HL-60 (cell line): ENCODE results near the gene TTC12.

Experiments used
- DNase-seq, 2 experiments: peaks; one replicate each; pipeline ENCODE4 v3.0.0-alpha.2; 2010 to 2020; ENCODE audit warnings: low read depth in 1 of 2, low spot score in 1 of 2
- H3K27ac ChIP-seq: fragments of 250-450 bp; sonication (Bioruptor Pico); replicated peaks from 2 replicates; pipeline ENCODE4 v1.5.1; 2020; ENCODE audit warnings: mild to moderate bottlenecking, moderate library complexity
- H3K27me3 ChIP-seq: fragments of 250-450 bp; sonication (Bioruptor Pico); 2 replicates; pipeline ENCODE4 v1.5.1; 2021; ENCODE audit warnings: mild to moderate bottlenecking, moderate library complexity; ENCODE audit not compliant: insufficient read depth, poor library complexity, severe bottlenecking
- H3K4me3 ChIP-seq: replicated peaks from 2 replicates; pipeline ENCODE4 v1.5.1; 2011; ENCODE audit warnings: mild to moderate bottlenecking, control low read depth, low read length; ENCODE audit not compliant: insufficient read depth
- GABPA ChIP-seq: IDR thresholded peaks from 2 replicates; pipeline ENCODE4 v1.6.1; 2012; ENCODE audit warnings: low read depth
- POLR2AphosphoS5 ChIP-seq: IDR thresholded peaks from 2 replicates; pipeline ENCODE4 v1.6.1; 2012; ENCODE audit warnings: low read depth
- SPI1 ChIP-seq: IDR thresholded peaks from 2 replicates; pipeline ENCODE4 v1.6.1; 2012; ENCODE audit warnings: low read depth, mild to moderate bottlenecking, borderline replicate concordance
- TF ChIP-seq, protein P1 (sequence below): IDR thresholded peaks from one replicate; pipeline ENCODE4 v1.5.1; 2011; ENCODE audit warnings: low read length, control low read depth, inconsistent platforms; ENCODE audit not compliant: insufficient read depth
- TF ChIP-seq, protein P2 (sequence below): IDR thresholded peaks from 2 replicates; pipeline ENCODE4 v1.6.1; 2012; ENCODE audit warnings: low read depth; ENCODE audit not compliant: insufficient replicate concordance

Gene TTC12

DNA sequence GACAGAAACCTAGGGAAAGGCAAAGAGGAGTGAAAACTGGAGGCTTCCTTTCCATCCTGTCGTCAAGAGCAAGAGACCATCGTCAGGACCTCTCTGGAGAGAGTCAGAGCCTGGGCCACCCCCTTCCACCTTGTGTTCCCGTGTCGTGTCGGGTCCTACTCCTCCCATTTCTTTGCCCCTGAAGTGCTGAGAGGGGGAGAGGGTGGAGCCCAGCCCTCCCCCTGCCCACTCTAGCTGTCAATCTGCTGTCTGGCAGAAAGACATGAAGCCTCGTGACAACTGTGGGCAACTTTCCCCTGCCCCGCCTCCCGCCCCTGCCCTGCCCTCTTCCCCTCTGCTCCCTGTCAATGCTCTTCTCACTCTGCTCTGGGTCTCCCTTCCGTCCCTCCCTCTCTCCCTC lies 93.8 kb downstream of the TTC12 start:
- H3K4me3 ChIP-seq: no peak overlapping the region
- H3K27ac ChIP-seq: no peak overlapping the region
- H3K27me3 ChIP-seq: no peaks in the 10 kb centered on the region
- no peak for DNase-seq
- TF ChIP-seq, protein P1, sequence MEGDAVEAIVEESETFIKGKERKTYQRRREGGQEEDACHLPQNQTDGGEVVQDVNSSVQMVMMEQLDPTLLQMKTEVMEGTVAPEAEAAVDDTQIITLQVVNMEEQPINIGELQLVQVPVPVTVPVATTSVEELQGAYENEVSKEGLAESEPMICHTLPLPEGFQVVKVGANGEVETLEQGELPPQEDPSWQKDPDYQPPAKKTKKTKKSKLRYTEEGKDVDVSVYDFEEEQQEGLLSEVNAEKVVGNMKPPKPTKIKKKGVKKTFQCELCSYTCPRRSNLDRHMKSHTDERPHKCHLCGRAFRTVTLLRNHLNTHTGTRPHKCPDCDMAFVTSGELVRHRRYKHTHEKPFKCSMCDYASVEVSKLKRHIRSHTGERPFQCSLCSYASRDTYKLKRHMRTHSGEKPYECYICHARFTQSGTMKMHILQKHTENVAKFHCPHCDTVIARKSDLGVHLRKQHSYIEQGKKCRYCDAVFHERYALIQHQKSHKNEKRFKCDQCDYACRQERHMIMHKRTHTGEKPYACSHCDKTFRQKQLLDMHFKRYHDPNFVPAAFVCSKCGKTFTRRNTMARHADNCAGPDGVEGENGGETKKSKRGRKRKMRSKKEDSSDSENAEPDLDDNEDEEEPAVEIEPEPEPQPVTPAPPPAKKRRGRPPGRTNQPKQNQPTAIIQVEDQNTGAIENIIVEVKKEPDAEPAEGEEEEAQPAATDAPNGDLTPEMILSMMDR: no peak
- TF ChIP-seq GABPA (no peak), SPI1 (no peak), POLR2AphosphoS5 (no peak)
- TF ChIP-seq, protein P2, sequence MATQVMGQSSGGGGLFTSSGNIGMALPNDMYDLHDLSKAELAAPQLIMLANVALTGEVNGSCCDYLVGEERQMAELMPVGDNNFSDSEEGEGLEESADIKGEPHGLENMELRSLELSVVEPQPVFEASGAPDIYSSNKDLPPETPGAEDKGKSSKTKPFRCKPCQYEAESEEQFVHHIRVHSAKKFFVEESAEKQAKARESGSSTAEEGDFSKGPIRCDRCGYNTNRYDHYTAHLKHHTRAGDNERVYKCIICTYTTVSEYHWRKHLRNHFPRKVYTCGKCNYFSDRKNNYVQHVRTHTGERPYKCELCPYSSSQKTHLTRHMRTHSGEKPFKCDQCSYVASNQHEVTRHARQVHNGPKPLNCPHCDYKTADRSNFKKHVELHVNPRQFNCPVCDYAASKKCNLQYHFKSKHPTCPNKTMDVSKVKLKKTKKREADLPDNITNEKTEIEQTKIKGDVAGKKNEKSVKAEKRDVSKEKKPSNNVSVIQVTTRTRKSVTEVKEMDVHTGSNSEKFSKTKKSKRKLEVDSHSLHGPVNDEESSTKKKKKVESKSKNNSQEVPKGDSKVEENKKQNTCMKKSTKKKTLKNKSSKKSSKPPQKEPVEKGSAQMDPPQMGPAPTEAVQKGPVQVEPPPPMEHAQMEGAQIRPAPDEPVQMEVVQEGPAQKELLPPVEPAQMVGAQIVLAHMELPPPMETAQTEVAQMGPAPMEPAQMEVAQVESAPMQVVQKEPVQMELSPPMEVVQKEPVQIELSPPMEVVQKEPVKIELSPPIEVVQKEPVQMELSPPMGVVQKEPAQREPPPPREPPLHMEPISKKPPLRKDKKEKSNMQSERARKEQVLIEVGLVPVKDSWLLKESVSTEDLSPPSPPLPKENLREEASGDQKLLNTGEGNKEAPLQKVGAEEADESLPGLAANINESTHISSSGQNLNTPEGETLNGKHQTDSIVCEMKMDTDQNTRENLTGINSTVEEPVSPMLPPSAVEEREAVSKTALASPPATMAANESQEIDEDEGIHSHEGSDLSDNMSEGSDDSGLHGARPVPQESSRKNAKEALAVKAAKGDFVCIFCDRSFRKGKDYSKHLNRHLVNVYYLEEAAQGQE: no peak

DNA sequence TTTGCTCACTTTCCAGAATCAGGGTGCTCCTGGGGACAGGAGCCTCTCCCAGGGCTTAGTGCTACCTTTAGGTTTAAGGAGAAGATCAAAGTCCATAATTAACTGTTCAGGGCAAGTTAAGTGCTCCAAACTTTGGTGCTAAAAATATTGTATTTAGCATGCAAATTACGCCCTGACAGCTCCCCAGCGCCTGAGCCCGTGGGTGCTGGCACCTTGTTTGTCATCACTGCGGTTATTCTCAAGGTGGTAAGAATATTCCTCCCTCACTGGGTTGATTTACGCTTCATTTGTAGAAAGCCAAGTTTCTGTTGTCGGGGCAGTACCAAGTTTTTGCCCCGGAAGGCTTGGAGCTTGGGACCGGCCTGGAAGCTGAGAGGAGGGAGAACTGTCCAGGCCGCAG lies 94.5 kb downstream of the TTC12 start:
- no peak overlapping the region for H3K27ac ChIP-seq
- TF ChIP-seq, protein P2: no peak
- TF ChIP-seq GABPA (no peak), POLR2AphosphoS5 (no peak), SPI1 (no peak)
- TF ChIP-seq, protein P1: no peak
- no peak for DNase-seq

DNA sequence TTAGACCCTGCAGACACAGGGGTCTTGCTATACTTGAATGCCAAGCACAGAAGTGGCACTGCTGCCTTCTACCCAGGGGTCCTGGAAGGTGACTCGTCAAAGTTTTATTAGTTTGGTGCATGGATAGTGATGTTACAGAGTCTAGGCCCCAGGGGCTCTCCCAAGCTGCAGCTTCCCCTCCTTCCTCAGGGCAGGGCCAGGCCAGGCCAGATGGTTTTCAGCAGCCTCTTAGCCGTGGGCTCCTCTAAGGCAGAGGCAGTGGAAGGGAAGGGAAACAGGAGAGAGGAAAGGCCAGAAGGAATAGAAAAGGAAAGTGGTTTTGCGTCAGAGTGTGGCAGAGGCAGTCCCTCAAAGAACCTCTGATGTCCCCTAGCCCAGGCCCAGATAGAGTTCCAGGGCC lies 95.1 kb downstream of the TTC12 start:
- no peak for DNase-seq
- Histone ChIP-seq H3K27me3 (no peaks in the 10 kb centered on the region), H3K27ac (no peak overlapping the region), H3K4me3 (no peak overlapping the region)
- no peak for TF ChIP-seq POLR2AphosphoS5
- TF ChIP-seq, protein P2: no peak
- no peak for TF ChIP-seq GABPA
- TF ChIP-seq, protein P1: no peak
- no peak for TF ChIP-seq SPI1

More for the DNA sequence above, 94.5 kb downstream of the TTC12 start:
- H3K27me3 ChIP-seq: no peaks in the 10 kb centered on the region
- H3K4me3 ChIP-seq: no peak overlapping the region
